ENCODE results near the gene GLRX5. TPM values are rescaled to one million over a fixed set of nuclear protein-coding genes. Genes with fewer than 3 reads are reported as not detected.

Gene GLRX5
- total RNA-seq, 1 donor from 2014 or later = 84.7 TPM

- ATAC-seq (no peak), DNase-seq (ENCODE audit: missing footprints) (no peak)
- intact Hi-C loops (cut with DNase I) = loop anchor here (1.0 kb wide), 2 partner anchors 37 to 84 kb away; no protein-coding TSS in a partner anchor
Measured at GRCh38 chr14:95526483-95527386, 8.1 kb upstream of the GLRX5 start.

DNA sequence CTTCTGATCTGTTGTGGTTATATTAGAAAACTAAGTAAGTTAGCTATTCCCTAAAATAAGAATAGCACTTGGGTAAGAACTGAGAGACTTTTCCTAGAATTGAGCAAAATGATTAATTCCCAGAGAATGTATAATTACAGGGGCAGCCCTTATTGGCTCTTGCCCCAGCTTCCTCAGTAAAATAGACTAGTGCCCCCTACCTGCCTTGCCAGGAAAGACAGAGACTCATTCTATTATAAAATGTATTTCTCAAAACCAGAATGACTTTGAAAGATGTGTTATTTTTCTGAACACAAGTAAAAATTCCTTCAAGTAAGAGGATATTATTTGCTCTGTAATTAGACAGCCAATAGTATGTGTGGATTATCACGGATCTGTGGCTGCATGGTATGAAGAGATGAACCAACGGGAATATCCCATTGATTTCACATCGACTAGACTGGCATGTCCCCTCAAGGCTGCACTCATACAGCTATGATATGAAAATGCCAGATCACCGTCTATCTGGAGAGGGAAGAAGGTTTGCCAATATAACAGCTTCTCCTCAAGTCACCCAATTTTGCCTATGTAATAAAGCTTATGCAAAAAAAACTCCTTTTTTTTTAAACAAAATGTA lies 7.4 kb upstream of the GLRX5 start:
- DNase-seq (ENCODE audit: missing footprints) (no peak), ATAC-seq (peak; percentile 59)
- intact Hi-C loops (cut with DNase I) = loop anchor here (1.0 kb wide), 2 partner anchors 38 to 85 kb away; no protein-coding TSS in a partner anchor

DNA sequence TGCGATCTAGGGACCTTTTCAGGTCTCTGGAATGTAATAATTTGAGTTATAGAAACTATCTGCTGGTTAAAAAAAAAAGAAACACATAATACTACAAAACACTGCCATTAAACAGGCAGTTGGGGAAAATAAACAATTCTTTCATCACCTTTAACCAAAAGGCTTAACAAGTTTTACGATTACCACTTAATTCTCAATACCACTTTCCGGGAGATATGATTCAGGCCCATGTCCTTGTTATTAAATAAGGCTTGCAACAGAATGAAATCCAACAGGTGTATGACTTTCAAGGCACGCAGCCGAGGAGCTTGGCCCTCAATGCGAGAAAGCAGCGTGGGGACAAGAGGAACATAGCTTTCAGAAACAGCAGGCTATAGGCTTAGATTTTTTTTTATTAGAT lies 5.6 kb upstream of the GLRX5 start:
- intact Hi-C loops (cut with DNase I) = no loop called here
- DNase-seq (ENCODE audit: missing footprints) (no peak), ATAC-seq (no peak)

DNA sequence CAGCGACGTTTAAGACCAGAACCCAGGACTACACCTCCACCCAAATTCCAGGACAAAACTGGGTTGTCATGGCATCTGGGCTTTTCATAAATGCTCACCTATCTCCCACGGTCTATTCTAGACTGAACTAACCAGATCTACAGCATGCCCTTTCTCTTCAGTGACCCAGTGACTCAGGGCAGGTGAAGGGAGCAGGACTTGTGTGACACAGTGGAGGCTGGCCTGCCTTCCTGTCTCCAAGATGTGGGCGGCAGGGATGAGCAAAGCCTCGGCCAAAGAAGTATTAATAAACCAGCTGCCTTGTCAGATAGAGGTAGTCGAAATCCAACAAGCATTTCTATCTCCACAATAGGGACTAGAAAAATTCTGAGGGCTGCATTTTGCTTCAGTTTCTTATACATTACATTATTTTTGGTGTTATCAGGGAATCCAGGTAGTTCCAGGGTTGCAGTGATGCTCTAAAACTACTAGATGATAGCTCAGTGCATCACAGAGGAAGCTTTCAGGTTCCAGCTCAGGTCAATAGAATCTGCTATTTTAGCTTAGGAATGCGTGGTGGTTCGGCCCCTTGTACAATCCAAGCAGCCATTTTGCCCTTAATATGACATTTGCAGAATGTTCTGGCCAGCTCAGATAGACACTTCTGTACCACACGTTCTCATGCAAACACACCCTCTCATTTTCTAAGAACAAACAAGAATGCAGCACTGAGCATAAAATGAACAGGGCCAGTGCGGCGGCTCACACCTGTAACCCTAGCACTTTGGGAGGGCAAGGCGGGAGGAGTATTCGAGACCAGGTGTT lies 4.2 kb upstream of the GLRX5 start:
- intact Hi-C loops (cut with DNase I) = no loop called here
- DNase-seq (ENCODE audit: missing footprints) = no peak
- no peak for ATAC-seq

- DNase-seq (ENCODE audit: missing footprints) (no peak), ATAC-seq (no peak)
- intact Hi-C loops (cut with DNase I) = no loop called here
Measured at GRCh38 chr14:95531473-95531872, 3.4 kb upstream of the GLRX5 start.

DNA sequence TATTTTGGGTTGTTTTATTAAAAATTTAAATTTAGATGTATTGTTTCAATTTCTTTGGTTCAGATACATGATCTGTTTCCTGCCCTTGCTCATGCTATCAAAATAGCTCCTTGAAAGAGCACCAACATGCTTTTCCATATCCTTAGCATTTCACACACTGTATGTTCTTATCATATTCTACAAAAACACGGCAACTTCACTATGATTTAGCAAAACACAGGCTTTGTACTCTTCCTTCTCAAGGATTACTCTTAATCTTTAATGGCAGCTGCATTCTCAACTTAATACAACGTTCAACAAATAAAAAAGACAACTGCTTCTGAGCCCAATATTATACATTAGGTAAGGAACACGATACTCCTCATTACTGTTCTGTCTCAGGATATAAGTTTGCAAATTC lies 2.9 kb upstream of the GLRX5 start:
- no peak for DNase-seq (ENCODE audit: missing footprints)
- no peak for ATAC-seq
- intact Hi-C loops (cut with DNase I) = no loop called here

GRCh38 chr14:95533391-95533821 lies 1.4 kb upstream of the GLRX5 start:
- ATAC-seq (no peak), DNase-seq (ENCODE audit: missing footprints) (no peak)
- intact Hi-C loops (cut with DNase I) = no loop called here

GRCh38 chr14:95533822-95534221 lies 1.0 kb upstream of the GLRX5 start:
- intact Hi-C loops (cut with DNase I) = no loop called here
- ATAC-seq = no peak
- no peak for DNase-seq (ENCODE audit: missing footprints)

GRCh38 chr14:95535226-95536021 lies 574 bp downstream of the GLRX5 start:
- DNase-seq (ENCODE audit: missing footprints) (no peak), ATAC-seq (no peak)
- intact Hi-C loops (cut with DNase I) = no loop called here

DNA sequence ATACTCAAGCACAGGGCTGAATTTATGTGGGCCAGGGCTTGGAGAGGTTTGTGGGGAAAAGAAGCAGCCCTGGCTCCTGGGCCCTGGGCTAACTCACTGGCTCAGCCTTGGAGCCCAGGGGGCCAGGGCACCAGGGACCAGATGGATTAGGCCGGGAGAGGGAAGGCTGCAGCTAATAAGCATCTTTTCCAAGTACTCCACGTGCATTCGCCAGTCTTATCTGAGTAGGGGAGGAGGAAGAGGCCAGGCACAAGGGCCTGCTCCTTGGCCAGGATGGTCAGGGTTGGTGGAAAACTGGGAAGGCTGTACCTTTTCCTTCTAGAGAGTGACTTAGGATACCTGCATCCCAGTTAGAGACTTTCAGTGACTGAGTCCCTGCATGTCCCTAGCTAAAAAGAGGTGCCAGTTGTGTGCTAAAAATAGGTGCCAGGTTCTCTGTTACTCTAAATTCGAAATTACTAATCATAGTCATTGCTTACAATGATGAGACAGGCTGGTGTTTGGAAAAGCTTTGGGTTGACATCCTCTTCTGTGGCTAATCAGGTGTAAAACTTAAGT lies 1.3 kb downstream of the GLRX5 start:
- DNase-seq (ENCODE audit: missing footprints) (no peak), ATAC-seq (no peak)
- intact Hi-C loops (cut with DNase I) = no loop called here

DNA sequence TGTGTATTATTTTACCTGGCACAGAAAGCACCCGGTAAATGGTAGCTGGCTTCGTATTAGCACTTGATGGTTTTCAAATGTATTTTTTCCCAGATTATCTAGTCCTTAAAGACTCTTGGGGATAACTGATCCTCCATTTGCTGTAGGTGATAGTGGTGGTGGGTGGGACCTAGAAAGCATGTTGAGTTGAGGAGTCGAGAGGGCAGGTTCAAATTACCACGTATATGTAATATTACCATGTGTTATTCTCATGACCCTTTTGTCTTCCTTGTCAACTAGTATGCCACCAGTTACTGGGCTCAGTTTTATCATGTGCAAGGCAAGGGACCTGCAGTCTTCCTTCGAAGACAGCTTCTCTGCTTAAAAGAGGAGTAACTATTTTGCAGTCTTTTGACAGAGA lies 1.8 kb downstream of the GLRX5 start:
- intact Hi-C loops (cut with DNase I) = no loop called here
- DNase-seq (ENCODE audit: missing footprints) (no peak), ATAC-seq (no peak)

GRCh38 chr14:95537298-95538089 lies 2.6 kb downstream of the GLRX5 start:
- no peak for DNase-seq (ENCODE audit: missing footprints)
- ATAC-seq = no peak
- intact Hi-C loops (cut with DNase I) = no loop called here

DNA sequence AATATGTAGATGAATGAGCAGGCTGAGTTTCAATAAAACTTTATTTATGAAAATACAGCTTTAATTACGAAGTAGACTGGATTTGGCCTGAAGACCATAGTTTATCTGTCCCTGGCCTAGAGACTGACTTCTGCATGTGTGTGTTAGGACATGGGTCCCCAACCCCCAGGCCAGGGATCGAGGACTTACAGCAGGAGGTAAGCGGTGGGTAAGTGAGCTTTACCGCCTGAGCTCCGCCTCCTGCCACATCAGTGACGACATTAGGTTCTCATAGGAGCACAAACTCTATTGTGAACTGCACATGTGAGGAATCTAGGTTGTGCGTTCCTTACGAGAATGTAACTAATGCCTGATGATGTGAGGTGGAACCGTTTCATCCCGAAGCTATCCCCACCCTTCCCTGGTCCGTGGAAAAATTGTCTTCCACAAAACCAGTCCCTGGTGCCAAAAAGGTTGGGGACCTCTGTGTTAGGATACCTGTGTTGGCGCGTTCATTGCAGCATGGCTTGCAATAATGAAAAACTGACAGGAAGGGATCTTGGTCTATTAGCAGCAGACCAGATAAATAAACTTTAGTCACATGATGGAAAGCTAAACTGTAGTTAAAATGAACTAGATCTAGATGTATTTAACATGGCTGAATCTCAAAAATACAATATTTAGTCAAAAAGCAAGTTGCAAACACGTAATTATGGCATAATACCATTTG lies 4.1 kb downstream of the GLRX5 start:
- intact Hi-C loops (cut with DNase I) = no loop called here
- DNase-seq (ENCODE audit: missing footprints) = no peak
- no peak for ATAC-seq

DNA sequence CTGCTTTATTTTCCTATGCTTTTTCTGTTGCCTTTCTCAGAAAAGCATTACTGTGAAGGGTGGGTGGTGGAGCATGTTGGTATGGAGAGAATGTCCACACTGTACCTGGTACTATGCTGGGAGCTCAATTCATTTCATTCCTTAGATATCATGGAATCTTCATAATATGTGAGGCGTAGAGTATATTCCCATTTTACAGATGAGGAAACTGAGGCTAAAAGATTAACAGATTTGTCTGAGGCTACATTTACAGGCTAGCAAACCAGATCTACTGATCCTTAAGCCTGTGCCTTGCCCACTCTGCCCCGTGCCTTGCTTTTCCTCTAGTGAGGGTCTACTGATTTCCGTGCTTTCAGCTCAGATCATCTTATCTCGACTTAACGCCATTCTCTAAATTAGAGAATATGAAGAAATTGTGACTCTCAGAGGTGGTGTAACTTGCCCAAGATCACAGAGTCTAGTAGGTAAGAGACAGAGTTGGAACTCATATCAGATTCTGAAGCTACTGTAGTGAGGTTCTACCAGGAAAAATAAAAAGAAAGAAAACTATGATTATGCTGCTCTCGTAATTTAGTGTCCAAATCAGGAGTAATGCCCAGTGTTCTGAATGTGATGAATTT lies 5.5 kb downstream of the GLRX5 start:
- DNase-seq (ENCODE audit: missing footprints) (no peak), ATAC-seq (no peak)
- intact Hi-C loops (cut with DNase I) = no loop called here

GRCh38 chr14:95541346-95541745 lies 6.5 kb downstream of the GLRX5 start:
- no peak for ATAC-seq
- DNase-seq (ENCODE audit: missing footprints) = no peak
- intact Hi-C loops (cut with DNase I) = no loop called here

Measured in Right ventricle myocardium inferior (tissue), 1 donor.